Testis (tissue), 3 donors: ENCODE data around the gene ARAP1. TPM values are rescaled to one million over a fixed set of nuclear protein-coding genes. Genes with fewer than 3 reads are reported as not detected.

ENCODE experiments used
- DNase-seq: peaks from one replicate; pipeline ENCODE4 v3.0.0-alpha.2; 2019
- H3K27ac ChIP-seq, 2 donors: fragments of 200-600 bp; sonication (generic); one replicate each; pipeline ENCODE4 v1.5.1; 2019
- H3K27me3 ChIP-seq: fragments of 200-600 bp; sonication (generic); one replicate; pipeline ENCODE4 v1.5.1; 2019
- H3K36me3 ChIP-seq: fragments of 200-600 bp; sonication (generic); one replicate; pipeline ENCODE4 v1.5.1; 2017; ENCODE audit warnings: low read depth; ENCODE audit errors: missing control alignments
- H3K4me1 ChIP-seq: fragments of 200-600 bp; sonication (generic); one replicate; pipeline ENCODE4 v1.5.1; 2019
- H3K4me3 ChIP-seq, 2 donors: fragments of 200-600 bp; sonication (generic); one replicate each; pipeline ENCODE4 v1.5.1; 2017 to 2019
- H3K9me3 ChIP-seq: fragments of 200-600 bp; sonication (generic); one replicate; pipeline ENCODE4 v1.5.1; 2017
- POLR2A ChIP-seq: fragments of 450-650 bp; IDR thresholded peaks from one replicate; pipeline ENCODE4 v1.6.1; 2017; ENCODE audit warnings: antibody characterized with exemption, mild to moderate bottlenecking, moderate library complexity
- WGBS, 2 donors: methylation state at CpG; one replicate each; pipeline ENCODE4 v1.1.5; 2018; 5-methylcytosine and 5-hydroxymethylcytosine counted together
- intact Hi-C: fragments of 100-400 bp; cut with DNase I; formaldehyde crosslinking; loops from one replicate; pipeline ENCODE4 v1.15.1; 2023; ENCODE audit warnings: low total_unique reads
- polyA plus RNA-seq: library from polyadenylated mRNA; stranded (reverse); fragments of 350-450 nt; fragmentation: Illumina TruSeq; extraction: RNeasy Lipid Tissue Mini Kit (QIAGEN cat#74804); gene quantifications from one replicate; pipeline ENCODE4 v1.2.3, GENCODE V29; 2014; ENCODE audit warnings: low read depth, low replicate concordance; ENCODE audit not compliant: insufficient read depth
- total RNA-seq, 2 donors: library from RNA; depleted of rRNA; stranded (reverse); fragments of >200 nt; gene quantifications; one replicate each; pipeline ENCODE4 v1.2.3, GENCODE V29; 2016
- TF ChIP-seq, protein P1 (sequence below), 3 experiments: fragments of 450-650 bp in 2 of 3; fragments of 200-600 bp in 1 of 3; sonication (generic) in 1 of 3; IDR thresholded peaks; one replicate each; pipeline ENCODE4 v1.5.1; 2016 to 2019; ENCODE audit warnings: antibody characterized with exemption in 3 of 3, mild to moderate bottlenecking in 2 of 3, moderate library complexity in 1 of 3

The ARAP1 gene
- total and polyA plus RNA-seq, 3 donors from 2014 or later: 46.9 to 88.3 (median 65.2) TPM

DNA sequence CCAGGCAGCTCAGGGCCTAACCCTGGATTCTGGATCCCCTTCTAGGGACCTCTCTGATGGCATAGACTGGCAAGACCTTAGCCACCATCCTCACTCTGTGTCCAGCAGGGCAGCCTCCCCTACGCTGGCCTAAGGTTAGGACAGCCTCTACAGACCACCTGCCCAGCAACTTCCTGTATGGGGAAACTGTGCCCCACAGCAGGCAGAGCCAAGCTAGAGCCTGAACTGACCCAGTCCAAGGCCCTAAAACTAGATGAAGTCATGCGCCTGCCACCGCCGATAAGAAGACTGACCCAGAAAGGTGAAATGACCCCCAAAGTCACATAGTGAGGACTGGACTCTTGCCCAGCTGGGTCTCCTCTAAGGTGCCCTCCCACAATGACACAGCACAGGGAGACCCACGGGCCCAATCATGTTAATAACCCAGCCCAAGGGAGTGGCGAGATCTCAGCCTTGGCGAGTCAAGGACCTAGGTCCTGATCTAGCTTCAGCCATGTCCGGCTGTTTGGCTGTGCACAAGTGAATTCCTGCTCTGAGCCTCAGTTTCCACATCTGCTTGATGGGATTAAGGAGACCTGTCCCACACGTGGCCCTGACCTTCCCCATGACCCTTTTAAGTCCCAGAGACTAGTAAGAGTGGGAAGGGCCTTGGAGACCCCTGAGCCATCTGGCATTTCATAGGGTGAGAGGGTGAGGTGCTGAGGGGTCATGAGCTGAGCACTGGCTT, 24.1 kb upstream of the ARAP1 start:
- Histone ChIP-seq H3K9me3 (no peaks in the 10 kb centered on the region), H3K27me3 (no peaks in the 10 kb centered on the region), H3K27ac (no peak overlapping the region), H3K4me1 (peaks cover 19% of the 10 kb centered on the region), H3K36me3 (no peaks in the 10 kb centered on the region), H3K4me3 (no peak overlapping the region)
- DNase-seq: no peak
- WGBS, 2 donors: 80 to 88% methylated on average over 8 to 9 of the region's 9 CpGs
- intact Hi-C loops: no loop called here
- no peak for TF ChIP-seq POLR2A
- TF ChIP-seq, protein P1, sequence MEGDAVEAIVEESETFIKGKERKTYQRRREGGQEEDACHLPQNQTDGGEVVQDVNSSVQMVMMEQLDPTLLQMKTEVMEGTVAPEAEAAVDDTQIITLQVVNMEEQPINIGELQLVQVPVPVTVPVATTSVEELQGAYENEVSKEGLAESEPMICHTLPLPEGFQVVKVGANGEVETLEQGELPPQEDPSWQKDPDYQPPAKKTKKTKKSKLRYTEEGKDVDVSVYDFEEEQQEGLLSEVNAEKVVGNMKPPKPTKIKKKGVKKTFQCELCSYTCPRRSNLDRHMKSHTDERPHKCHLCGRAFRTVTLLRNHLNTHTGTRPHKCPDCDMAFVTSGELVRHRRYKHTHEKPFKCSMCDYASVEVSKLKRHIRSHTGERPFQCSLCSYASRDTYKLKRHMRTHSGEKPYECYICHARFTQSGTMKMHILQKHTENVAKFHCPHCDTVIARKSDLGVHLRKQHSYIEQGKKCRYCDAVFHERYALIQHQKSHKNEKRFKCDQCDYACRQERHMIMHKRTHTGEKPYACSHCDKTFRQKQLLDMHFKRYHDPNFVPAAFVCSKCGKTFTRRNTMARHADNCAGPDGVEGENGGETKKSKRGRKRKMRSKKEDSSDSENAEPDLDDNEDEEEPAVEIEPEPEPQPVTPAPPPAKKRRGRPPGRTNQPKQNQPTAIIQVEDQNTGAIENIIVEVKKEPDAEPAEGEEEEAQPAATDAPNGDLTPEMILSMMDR (IDR thresholded peaks at IDR 0.05): no peak

DNA sequence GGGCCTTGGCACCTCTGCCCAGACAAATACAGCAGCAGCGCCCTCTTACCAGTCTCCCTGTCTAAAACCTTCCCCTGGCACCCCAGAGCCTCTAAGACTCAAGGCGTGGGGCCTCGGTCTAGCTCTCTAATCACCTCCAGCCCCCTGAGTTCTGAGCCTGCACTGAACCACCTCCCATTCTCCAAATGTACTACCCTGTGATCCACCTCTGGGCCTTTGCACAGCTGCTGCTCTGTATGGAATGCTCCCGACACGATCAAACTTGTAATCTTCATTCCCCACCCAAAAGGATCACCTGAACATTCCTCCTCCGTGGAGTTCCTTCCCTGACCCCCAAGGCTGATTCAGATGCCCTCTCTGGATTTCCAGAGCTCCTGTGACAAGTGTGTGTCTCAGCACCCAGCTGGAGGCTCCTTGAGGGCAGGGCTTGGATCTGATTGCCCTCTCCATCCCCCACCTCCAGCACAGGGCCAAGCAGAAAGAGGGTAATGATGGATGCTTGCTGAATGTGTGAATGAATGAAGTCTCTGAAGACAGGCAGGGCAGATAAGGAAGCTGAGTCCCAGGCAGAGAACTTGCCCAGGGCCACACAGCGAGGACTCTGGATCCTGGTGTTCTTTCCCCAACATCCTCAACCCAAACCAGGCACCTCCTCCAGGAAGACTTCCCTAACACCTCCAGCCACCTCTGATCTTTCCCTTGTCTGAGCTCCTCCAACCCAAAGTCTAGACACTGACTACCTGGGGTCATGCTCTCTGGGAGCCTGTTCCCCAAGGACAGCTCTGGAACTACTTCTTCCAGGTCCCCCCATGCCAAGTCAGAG, 23.3 kb upstream of the ARAP1 start:
- Histone ChIP-seq H3K9me3 (no peaks in the 10 kb centered on the region), H3K27ac (no peak overlapping the region), H3K4me1 (peaks cover 13% of the 10 kb centered on the region), H3K27me3 (no peaks in the 10 kb centered on the region), H3K36me3 (no peaks in the 10 kb centered on the region), H3K4me3 (no peak overlapping the region)
- WGBS, 2 donors: 94 to 95% methylated on average over 3 to 7 of the region's 7 CpGs
- DNase-seq: no peak
- no peak for TF ChIP-seq POLR2A
- TF ChIP-seq, protein P1 (IDR thresholded peaks at IDR 0.05): no peak
- intact Hi-C loops: no loop called here

DNA sequence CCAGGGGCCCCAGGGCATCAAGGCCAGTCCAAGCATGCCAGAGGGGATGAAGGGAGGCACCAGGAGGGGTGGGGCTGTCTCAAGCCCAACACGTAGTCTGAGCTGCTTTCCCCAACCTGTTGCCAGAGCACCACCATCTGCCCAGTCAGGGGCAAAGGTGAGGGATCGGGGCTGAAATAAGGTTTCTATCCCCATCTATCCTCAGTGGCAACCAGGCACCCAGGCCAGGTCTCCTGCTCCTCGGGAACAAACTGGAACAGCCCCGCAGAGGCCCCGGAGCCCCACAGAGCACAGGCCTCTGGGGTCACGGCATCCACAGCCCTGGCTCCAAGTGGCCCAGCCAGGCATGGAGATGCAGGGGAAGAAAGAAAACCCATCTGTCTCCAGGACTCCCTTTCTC, 22.3 kb upstream of the ARAP1 start:
- TF ChIP-seq, protein P1 (IDR thresholded peaks at IDR 0.05): no peak
- no peak for TF ChIP-seq POLR2A
- Histone ChIP-seq H3K4me1 (peaks cover 10% of the 10 kb centered on the region), H3K36me3 (no peaks in the 10 kb centered on the region), H3K27me3 (no peaks in the 10 kb centered on the region), H3K4me3 (no peak overlapping the region), H3K27ac (no peak overlapping the region), H3K9me3 (no peaks in the 10 kb centered on the region)
- no peak for DNase-seq
- 77 to 82% methylated on average over 4 to 6 of the region's 6 CpGs for WGBS, 2 donors
- intact Hi-C loops: no loop called here

DNA sequence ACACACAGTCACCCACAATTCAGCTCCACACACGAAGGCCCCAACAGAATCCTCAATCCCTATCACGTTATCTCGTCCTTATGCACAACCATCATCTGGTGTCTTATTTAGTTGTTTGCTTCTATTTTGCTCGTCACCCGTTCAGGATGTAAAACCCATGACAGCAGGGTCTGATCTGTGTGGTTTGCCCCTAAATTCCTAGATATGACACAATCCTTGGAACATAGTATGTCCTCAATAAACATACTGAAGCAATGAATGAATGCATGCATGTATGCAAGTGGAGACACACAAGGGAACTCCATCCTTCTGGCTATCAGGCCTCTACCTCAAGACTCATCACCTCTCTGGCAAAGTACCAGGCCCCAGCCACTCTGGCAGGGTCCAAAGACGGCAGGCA, 21.5 kb upstream of the ARAP1 start:
- no peak for DNase-seq
- Histone ChIP-seq H3K27ac (no peak overlapping the region), H3K9me3 (no peaks in the 10 kb centered on the region), H3K4me1 (peaks cover 10% of the 10 kb centered on the region), H3K27me3 (no peaks in the 10 kb centered on the region), H3K4me3 (no peak overlapping the region), H3K36me3 (no peaks in the 10 kb centered on the region)
- 78 to 84% methylated on average over 6 of the region's 6 CpGs for WGBS, 2 donors
- TF ChIP-seq, protein P1 (IDR thresholded peaks at IDR 0.05): no peak
- TF ChIP-seq POLR2A: no peak
- intact Hi-C loops: no loop called here
